GM18520 (cell line): ENCODE results near the gene RAB30.
"Not testable (repeated sequence)": the region's sequence is repeated elsewhere in the genome, so short reads cannot be mapped to it uniquely, and the experiment has no call there.

Experiments used
- ATAC-seq: cut with Tn5 transposase; IDR thresholded peaks from one replicate; pipeline ENCODE4 v1.9.1; 2021; ENCODE audit not compliant: unreplicated experiment

The RAB30 gene

GRCh38 chr11:82988936-82989627 is 82.6 kb downstream of the RAB30 start:
- ATAC-seq, result no peak

- ATAC-seq, result no peak
These were observed 83.7 kb downstream of the RAB30 start for GRCh38 chr11:82987997-82988396.

GRCh38 chr11:82986446-82986845 is 85.3 kb downstream of the RAB30 start:
- ATAC-seq, result no peak

GRCh38 chr11:82981852-82982251 is 89.8 kb downstream of the RAB30 start:
- no peak for ATAC-seq

GRCh38 chr11:82980947-82981346 is 90.8 kb downstream of the RAB30 start:
- ATAC-seq, result no peak

GRCh38 chr11:82980292-82980691 is 91.4 kb downstream of the RAB30 start:
- ATAC-seq, result no peak

- no peak for ATAC-seq
These were observed 91.9 kb downstream of the RAB30 start for GRCh38 chr11:82979824-82980223.

- peak; percentile 56 for ATAC-seq
These were observed 93.1 kb downstream of the RAB30 start for GRCh38 chr11:82978422-82979099.

- no peak for ATAC-seq
These were observed 94.9 kb downstream of the RAB30 start for GRCh38 chr11:82976786-82977185.

GRCh38 chr11:82975882-82976281 is 95.8 kb downstream of the RAB30 start:
- no peak for ATAC-seq

- ATAC-seq, result no peak
These were observed 96.8 kb downstream of the RAB30 start for GRCh38 chr11:82974851-82975250.

GRCh38 chr11:82974135-82974534 is 97.6 kb downstream of the RAB30 start:
- no peak for ATAC-seq

- ATAC-seq, result no peak
These were observed 99.6 kb downstream of the RAB30 start for GRCh38 chr11:82972103-82972502.

GRCh38 chr11:82971519-82971946 is 100.2 kb downstream of the RAB30 start:
- not testable (repeated sequence) for ATAC-seq

- not testable (repeated sequence) for ATAC-seq
These were observed 101.1 kb downstream of the RAB30 start for GRCh38 chr11:82970507-82971083.

- ATAC-seq, result peak; percentile 93
These were observed 101.9 kb downstream of the RAB30 start for GRCh38 chr11:82969811-82970210.

GRCh38 chr11:82967381-82967780 is 104.3 kb downstream of the RAB30 start:
- no peak for ATAC-seq

GRCh38 chr11:82962021-82962420 is 109.7 kb downstream of the RAB30 start:
- ATAC-seq, result not testable (repeated sequence)

- peak; percentile 4 for ATAC-seq
These were observed 110.9 kb downstream of the RAB30 start for GRCh38 chr11:82960779-82961143.

GRCh38 chr11:82959987-82960778 is 111.5 kb downstream of the RAB30 start:
- peak; percentile 80 for ATAC-seq

- not testable (repeated sequence) for ATAC-seq
These were observed 115.8 kb downstream of the RAB30 start for GRCh38 chr11:82955736-82956453.
